ENCODE results near the gene YIPF6. TPM values are rescaled to one million over a fixed set of nuclear protein-coding genes. Genes with fewer than 3 reads are reported as not detected.
A peak's percentile ranks its signal among the peaks of the same experiment; 100 is the strongest.

YIPF6 gene
- total and polyA plus RNA-seq, 9 of the 15 experiments (the other 6 are each of a cell fraction or from before 2014, with no cell fraction given): 7.7 to 44.2 (median 22.4) TPM

- TF ChIP-seq NR2C2 (CRISPR knock-in tag; IDR thresholded peaks at IDR 0.05) (no peak), NR2C2 (tag; IDR thresholded peaks at IDR 0.05) (no peak), CXXC5 (CRISPR knock-in tag; IDR thresholded peaks at IDR 0.05) (no peak), POLR2B (IDR thresholded peaks at IDR 0.05; ENCODE audit: low read depth, partially characterized antibody) (no peak), PRPF4 (IDR thresholded peaks at IDR 0.05; ENCODE audit: insufficient read depth, low read depth, low read length, poor library complexity, severe bottlenecking) (no peak), ZNF764 (CRISPR knock-in tag; IDR thresholded peaks at IDR 0.05; ENCODE audit: low read depth) (no peak), ZNF134 (CRISPR knock-in tag; conservative IDR thresholded peaks at IDR 0.05) (no peak), HMGXB4 (CRISPR knock-in tag; IDR thresholded peaks at IDR 0.05) (no peak), ZNF511 (CRISPR knock-in tag; IDR thresholded peaks at IDR 0.05) (no peak), TAF7 (tag; IDR thresholded peaks at IDR 0.05) (no peak), KLF6 (CRISPR knock-in tag; IDR thresholded peaks at IDR 0.05; ENCODE audit: borderline replicate concordance) (no peak), ELF1 (tag; IDR thresholded peaks at IDR 0.05) (no peak), NCOA2 (IDR thresholded peaks at IDR 0.05; ENCODE audit: partially characterized antibody in 2 of 2) (peak in 1 of 2 experiments; percentile 93), JUND (IDR thresholded peaks at IDR 0.05; ENCODE audit: borderline replicate concordance, low read depth, low read length) (peak; percentile 91), JUND (tag; IDR thresholded peaks at IDR 0.05; ENCODE audit: borderline replicate concordance, low read depth, low read length) (peak; percentile 82; the same call in 2 of the 3 replicates), ZNF639 (CRISPR knock-in tag; conservative IDR thresholded peaks at IDR 0.05 in 1 of 2, IDR thresholded peaks at IDR 0.05 in 1 of 2) (no peak), ZNF280B (CRISPR knock-in tag; IDR thresholded peaks at IDR 0.05) (no peak), KDM1A (IDR thresholded peaks at IDR 0.05) (peak; percentile 91 to 93), HMGN3 (IDR thresholded peaks at IDR 0.05; ENCODE audit: borderline replicate concordance, extremely low read depth, insufficient read length, low read depth, low read length) (no peak), TAF1 (IDR thresholded peaks at IDR 0.05; ENCODE audit: control insufficient read depth, extremely low read depth, insufficient read depth, low read length, severe bottlenecking) (no peak), THRAP3 (IDR thresholded peaks at IDR 0.05; ENCODE audit: borderline replicate concordance) (no peak), CHD2 (IDR thresholded peaks at IDR 0.05; ENCODE audit: low read depth, low read length) (no peak), ARID1B (IDR thresholded peaks at IDR 0.05) (peak; percentile 78)
These were observed 85.4 kb downstream of the YIPF6 start (continued) for GRCh38 chrX:68584221-68584620.

All from K562 (cell line).